IPS-18a (cell line): ENCODE data around the gene PODNL1.
"Not testable (repeated sequence)": the region's sequence is repeated elsewhere in the genome, so short reads cannot be mapped to it uniquely, and the experiment has no call there.

Experiments
- H3K27ac ChIP-seq: one replicate; pipeline ENCODE4 v1.5.1; 2013; ENCODE audit warnings: low read length
- H3K27me3 ChIP-seq: one replicate; pipeline ENCODE4 v1.6.1; 2013; ENCODE audit warnings: mild to moderate bottlenecking, low read length; ENCODE audit not compliant: control insufficient read depth, insufficient read depth
- H3K36me3 ChIP-seq: one replicate; pipeline ENCODE4 v1.6.1; 2013; ENCODE audit warnings: low read depth, low read length; ENCODE audit not compliant: control insufficient read depth
- H3K4me1 ChIP-seq: one replicate; pipeline ENCODE4 v1.6.1; 2013; ENCODE audit warnings: low read depth, low read length; ENCODE audit not compliant: control insufficient read depth
- H3K4me3 ChIP-seq: one replicate; pipeline ENCODE4 v1.5.1; 2013; ENCODE audit warnings: low read length
- H3K9ac ChIP-seq: one replicate; pipeline ENCODE4 v1.6.1; 2013; ENCODE audit warnings: mild to moderate bottlenecking, low read length, moderate library complexity
- H3K9me3 ChIP-seq: one replicate; pipeline ENCODE4 v1.6.1; 2013; ENCODE audit warnings: low read depth, low read length; ENCODE audit not compliant: control insufficient read depth

PODNL1 gene

DNA sequence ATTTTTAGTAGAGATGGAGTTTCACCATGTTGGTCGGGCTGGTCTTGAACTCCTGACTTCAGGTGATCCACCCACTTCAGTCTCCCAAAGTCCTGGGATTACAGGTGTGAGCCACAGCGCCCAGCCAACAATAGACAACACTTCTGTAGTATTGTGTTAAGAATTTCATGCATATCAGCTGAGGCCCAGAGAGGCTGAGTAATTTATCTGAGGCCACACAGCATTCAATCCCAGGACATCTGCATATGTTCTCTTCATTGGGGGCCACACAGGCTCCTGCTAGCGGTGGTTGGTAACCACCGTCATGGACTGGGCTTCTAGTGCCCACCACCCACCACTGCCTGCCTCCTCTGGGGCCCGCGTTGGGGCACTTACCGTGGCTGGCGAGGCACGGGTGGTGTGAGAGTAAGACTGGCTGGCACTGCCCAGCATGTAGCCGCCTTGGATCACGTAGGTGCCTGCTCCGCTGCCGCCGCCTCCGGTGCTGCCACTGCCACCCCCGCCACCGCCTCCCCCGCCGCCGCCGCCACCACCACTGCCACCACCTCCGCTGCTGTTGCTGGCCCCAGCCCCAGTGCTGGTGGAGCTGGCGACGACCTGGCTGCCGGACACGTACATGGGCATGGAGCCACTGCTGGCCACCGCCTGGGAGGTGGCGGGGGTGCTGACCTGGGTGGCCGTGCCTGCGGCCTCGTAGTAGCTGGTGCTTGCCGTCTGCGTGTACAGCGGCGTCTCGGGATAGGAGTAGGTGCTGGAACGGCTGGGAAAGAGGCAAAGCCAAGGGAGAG, 34.3 kb upstream of the PODNL1 start:
- H3K4me1 ChIP-seq = no peaks in the 10 kb centered on the region
- H3K9me3 ChIP-seq = no peaks in the 10 kb centered on the region
- peaks cover 12% of the 10 kb centered on the region for H3K36me3 ChIP-seq
- H3K27me3 ChIP-seq = no peaks in the 10 kb centered on the region
- no peak overlapping the region for H3K4me3 ChIP-seq
- no peak overlapping the region for H3K9ac ChIP-seq
- no peak overlapping the region for H3K27ac ChIP-seq

DNA sequence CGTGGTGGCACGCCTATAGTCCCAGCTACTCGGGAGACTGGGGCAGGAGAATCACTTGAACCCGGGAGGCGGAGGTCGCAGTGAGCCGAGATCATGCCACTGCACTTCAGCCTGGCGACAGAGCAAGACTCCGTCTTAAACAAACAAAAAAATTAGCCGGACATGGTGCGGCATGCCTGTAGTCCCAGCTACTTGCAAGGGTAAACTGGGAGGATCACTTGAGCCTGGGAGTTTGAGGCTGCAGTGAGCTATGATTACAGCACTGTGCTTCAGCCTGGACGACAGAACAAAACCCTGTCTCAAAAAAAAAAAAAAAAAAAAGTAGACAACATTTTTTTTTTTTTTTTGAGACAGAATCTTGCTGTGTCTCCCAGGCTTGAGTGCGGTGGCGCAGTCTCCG, 33.7 kb upstream of the PODNL1 start:
- H3K36me3 ChIP-seq = peaks cover 14% of the 10 kb centered on the region
- not testable (repeated sequence) for H3K9ac ChIP-seq, H3K4me3 ChIP-seq, H3K4me1 ChIP-seq, H3K9me3 ChIP-seq, H3K27me3 ChIP-seq, H3K27ac ChIP-seq

DNA sequence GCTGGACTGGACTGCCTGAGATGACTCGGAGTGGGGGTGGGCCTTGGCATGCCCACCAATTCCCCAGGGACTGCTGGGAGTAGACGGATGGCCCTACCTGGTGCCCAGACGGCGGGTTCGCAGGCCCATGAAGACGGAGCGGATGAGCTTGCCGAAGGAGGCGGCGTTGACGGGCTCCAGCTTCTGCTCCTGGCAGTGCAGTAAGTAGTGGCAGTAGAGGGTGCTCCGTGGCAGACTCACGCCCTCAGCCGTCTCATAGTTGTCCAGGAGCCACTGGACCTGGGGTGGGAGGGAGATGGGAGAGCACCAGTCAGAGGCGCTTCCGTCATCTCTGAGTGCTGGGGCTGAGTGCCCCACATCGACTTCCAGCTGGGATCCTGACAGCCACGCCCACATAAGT, 31.7 kb upstream of the PODNL1 start:
- no peak overlapping the region for H3K4me3 ChIP-seq
- H3K27me3 ChIP-seq = no peaks in the 10 kb centered on the region
- no peak overlapping the region for H3K27ac ChIP-seq
- no peaks in the 10 kb centered on the region for H3K4me1 ChIP-seq
- H3K9me3 ChIP-seq = no peaks in the 10 kb centered on the region
- no peak overlapping the region for H3K9ac ChIP-seq
- H3K36me3 ChIP-seq = peaks cover 20% of the 10 kb centered on the region

DNA sequence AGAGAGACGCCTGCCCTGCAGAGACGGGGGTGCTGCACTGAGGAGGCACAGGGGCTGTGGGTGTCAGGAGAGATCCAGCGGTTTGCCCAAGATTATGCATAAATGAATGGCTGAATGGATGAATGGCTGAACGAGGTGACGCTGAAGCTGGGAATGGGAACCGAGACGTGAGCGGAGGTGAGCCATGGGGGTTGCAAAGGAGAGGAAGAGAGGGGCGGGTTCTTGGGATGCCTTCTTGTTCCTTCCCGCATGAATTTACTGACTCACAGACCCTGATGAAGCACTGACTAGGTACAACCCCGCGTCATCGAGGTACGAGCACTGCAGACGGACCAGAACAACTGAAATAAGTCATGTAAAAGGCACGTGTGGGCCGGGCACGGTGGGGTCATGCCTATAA, 30.8 kb upstream of the PODNL1 start:
- Histone ChIP-seq H3K27me3 (no peaks in the 10 kb centered on the region), H3K36me3 (peaks cover 23% of the 10 kb centered on the region), H3K9me3 (no peaks in the 10 kb centered on the region), H3K4me3 (no peak overlapping the region), H3K4me1 (no peaks in the 10 kb centered on the region), H3K27ac (no peak overlapping the region), H3K9ac (no peak overlapping the region)

DNA sequence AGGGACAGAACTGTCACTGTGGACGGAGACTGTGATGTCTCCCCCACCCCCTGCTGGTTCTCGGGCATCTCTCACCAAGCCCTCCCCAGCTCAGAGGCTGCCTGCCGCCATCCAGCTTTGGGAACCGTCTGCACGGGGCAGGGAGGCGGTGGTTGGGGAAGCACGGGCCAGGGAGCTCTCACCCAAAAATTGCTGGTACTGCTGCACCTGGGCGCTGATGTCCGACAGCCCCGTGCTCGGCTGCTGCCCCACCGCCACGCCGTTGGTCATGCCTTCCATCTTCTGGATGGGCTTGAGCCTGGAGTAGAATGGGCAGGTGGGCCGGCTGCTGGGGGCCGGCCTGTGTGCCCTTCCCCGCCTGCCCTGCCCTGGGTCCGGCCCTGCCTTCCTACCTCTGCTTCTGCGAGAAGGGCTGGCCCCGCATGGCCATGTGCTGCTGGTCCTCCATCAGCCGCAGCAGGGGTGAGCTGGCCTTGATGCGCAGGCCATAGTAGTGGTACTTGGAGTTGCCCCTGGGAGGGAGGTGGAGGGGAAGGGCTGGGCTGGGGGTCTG, 30.2 kb upstream of the PODNL1 start:
- peaks cover 23% of the 10 kb centered on the region for H3K36me3 ChIP-seq
- H3K9me3 ChIP-seq = no peaks in the 10 kb centered on the region
- H3K9ac ChIP-seq = no peak overlapping the region
- no peak overlapping the region for H3K4me3 ChIP-seq
- H3K4me1 ChIP-seq = no peaks in the 10 kb centered on the region
- H3K27me3 ChIP-seq = no peaks in the 10 kb centered on the region
- no peak overlapping the region for H3K27ac ChIP-seq

DNA sequence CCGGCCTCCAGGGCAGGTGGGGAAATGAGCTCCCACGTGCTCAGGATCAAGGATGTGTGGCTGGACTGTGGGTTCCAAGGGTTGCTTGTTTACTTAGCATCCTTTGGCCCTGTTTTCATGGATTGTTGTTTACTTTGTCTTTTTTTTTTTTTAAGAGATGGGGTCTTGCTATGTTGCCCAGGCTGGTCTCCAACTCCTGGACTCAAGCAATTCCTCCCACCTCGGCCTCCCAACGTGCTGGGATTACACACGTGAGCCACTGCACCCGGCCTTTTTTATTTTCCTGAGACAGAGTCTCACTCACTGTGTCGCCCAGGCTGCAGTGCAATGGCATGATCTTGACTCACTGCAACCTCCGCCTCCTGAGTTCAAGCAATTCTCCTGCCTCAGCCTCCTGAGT, 29.0 kb upstream of the PODNL1 start:
- not testable (repeated sequence) for H3K27me3 ChIP-seq, H3K9ac ChIP-seq, H3K4me1 ChIP-seq, H3K27ac ChIP-seq, H3K4me3 ChIP-seq, H3K9me3 ChIP-seq
- peaks cover 23% of the 10 kb centered on the region for H3K36me3 ChIP-seq

DNA sequence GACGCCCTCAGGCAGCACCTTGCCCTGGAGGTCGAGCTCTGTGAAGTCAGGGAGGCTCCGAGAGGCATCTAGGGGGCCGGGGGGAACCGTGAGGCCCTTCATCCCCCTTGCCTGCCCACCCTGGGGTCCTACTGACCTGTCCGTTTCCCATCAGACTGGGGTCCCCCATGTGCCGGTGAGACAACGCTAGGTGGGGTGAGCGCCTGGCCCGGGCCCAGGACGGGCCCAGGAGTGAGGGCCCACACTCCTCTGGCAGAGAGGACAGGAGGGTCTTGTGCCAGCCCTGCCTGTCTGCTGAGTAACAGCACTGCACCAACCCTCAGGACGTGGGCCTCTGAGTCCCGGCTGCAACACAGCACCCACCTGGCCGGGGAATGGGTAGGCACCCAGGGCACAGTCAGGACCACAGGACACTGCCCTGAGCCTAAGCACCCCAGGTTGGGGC, 28.5 kb upstream of the PODNL1 start:
- Histone ChIP-seq H3K4me3 (no peak overlapping the region), H3K27ac (no peak overlapping the region), H3K36me3 (peaks cover 23% of the 10 kb centered on the region), H3K9me3 (no peaks in the 10 kb centered on the region), H3K9ac (no peak overlapping the region), H3K27me3 (no peaks in the 10 kb centered on the region), H3K4me1 (no peaks in the 10 kb centered on the region)

DNA sequence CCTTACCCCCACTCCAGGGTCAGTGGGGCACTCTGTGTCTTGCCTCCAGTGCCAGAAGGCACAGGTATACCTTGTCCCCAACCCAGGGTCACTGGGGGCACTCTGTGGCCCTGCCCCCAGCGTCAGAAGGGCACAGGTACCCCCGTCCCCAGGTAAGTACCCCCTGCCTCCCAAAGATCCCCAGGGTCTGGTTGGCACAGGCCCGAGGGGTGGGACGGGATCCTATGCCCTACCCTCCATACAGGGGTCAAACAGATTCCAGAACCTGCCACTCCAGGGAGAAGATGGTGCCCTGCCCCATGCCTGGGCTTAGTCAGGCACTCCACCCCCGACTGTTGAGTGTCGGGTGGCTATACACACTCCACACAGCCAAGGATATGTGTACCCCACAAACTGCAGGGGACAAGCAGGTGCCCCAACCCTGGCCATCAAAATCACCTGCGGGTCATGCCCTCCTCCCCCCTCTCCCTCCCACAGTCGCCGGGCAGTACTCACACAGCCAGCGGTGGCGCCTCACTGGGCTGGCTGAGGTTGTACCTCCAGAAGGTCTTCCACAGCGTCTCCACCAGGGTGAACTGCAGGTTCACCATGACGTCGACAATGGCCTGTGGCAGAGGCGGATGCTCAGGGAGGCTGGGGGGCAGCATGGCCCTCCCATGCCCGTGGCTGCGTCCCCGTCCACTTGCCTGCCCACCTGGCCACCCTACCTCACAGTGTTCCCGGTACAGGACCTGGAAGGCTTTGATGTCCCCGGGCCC, 27.9 kb upstream of the PODNL1 start:
- Histone ChIP-seq H3K4me1 (no peaks in the 10 kb centered on the region), H3K9me3 (no peaks in the 10 kb centered on the region), H3K36me3 (peaks cover 23% of the 10 kb centered on the region), H3K9ac (no peak overlapping the region), H3K27me3 (no peaks in the 10 kb centered on the region), H3K27ac (no peak overlapping the region), H3K4me3 (no peak overlapping the region)

DNA sequence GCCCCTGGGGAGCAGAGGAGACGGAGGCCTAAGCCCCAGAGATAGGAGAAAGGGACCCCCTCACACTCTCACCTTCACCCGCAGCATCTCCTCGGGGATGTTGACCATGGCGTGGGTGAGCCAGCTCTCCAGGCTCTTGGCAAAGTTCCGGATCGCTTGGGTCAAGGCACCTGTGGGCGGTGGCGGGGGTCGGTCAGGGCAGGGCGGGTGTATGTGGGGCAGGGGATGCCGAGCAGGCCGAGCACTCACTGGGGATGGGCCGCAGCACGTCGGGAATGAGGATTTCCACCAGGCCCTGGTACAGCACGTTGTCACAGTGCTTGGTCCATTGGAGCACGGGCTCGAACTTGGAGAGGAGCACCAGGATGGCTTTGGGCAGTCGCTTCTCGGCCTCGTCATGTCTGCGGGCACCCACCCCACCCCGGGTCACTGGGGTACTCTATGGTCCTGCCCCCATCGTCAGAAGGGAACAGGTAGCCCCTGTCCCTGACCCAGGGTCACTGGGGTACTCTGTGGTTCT, 27.2 kb upstream of the PODNL1 start:
- H3K36me3 ChIP-seq = peaks cover 28% of the 10 kb centered on the region
- H3K9me3 ChIP-seq = no peaks in the 10 kb centered on the region

DNA sequence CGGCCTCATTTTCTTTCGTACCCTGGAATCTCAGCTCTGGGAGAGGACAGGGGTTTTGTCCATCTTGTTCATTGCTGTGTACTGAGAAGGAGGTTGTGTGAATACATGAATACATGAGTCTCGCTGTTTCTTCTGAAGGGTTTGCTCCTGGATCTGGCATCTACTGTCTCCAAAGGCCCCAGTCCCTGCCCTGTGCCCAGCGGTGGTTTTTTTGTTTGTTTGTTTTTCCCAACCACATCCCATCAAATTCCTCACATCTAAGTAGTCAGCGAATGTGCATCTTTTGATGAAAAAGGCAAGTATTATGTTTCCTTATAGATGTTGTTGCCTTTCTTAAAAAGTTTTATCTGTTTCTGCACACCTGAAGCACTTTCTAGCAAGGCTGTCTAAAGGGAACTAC, 26.6 kb upstream of the PODNL1 start:
- no peak overlapping the region for H3K27ac ChIP-seq
- H3K27me3 ChIP-seq = no peaks in the 10 kb centered on the region
- no peak overlapping the region for H3K4me3 ChIP-seq
- H3K9ac ChIP-seq = no peak overlapping the region
- peaks cover 29% of the 10 kb centered on the region for H3K36me3 ChIP-seq
- no peaks in the 10 kb centered on the region for H3K4me1 ChIP-seq
- H3K9me3 ChIP-seq = no peaks in the 10 kb centered on the region

More for the DNA sequence above, 27.2 kb upstream of the PODNL1 start:
- no peak overlapping the region for H3K27ac ChIP-seq
- H3K4me3 ChIP-seq = no peak overlapping the region
- H3K4me1 ChIP-seq = no peaks in the 10 kb centered on the region
- no peak overlapping the region for H3K9ac ChIP-seq
- no peaks in the 10 kb centered on the region for H3K27me3 ChIP-seq

DNA sequence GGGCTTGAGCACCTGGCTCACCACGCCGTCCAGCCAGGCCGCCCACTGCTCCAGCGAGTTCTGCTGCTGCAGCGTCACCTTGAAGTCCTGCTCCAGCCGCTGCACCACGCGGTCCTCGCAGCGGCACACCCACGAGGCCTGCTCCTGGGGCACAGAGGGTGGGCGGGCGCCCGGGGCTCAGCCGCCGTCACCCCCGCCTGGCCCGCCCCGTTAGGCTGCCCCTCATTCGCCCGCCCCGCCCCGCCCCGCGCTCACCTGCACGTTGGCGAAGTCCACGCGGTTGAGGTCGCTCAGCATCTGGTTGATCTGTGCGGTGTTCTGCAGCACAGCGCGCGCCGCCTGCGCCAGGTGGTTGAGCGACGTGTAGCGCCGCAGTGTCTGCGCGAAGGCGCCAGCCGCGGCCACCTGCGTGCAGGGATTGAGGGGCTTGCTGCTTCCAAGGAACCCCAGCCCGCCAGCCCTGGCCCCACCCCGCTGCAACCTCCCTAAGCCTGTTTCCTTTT, 25.4 kb upstream of the PODNL1 start:
- Histone ChIP-seq H3K36me3 (peaks cover 31% of the 10 kb centered on the region), H3K27me3 (no peaks in the 10 kb centered on the region), H3K27ac (no peak overlapping the region), H3K4me3 (no peak overlapping the region), H3K4me1 (no peaks in the 10 kb centered on the region), H3K9me3 (no peaks in the 10 kb centered on the region), H3K9ac (no peak overlapping the region)
